ENCODE data around the gene CGB3.
"Not testable (repeated sequence)": the region's sequence is repeated elsewhere in the genome, so short reads cannot be mapped to it uniquely, and the experiment has no call there.

CGB3 gene

GRCh38 chr19:49042177-49042576 lies 18.0 kb upstream of the CGB3 start:
- no peak for DNase-seq

GRCh38 chr19:49039736-49040135 lies 15.6 kb upstream of the CGB3 start:
- not testable (repeated sequence) for DNase-seq

GRCh38 chr19:49038557-49039276 lies 14.6 kb upstream of the CGB3 start:
- not testable (repeated sequence) for DNase-seq

- DNase-seq = not testable (repeated sequence)
These were observed 14.0 kb upstream of the CGB3 start for GRCh38 chr19:49038111-49038510.

- DNase-seq = peak in 1 of 2 donors; percentile 48
These were observed 12.7 kb upstream of the CGB3 start, which contains the start of gene CGB1 for GRCh38 chr19:49036815-49037214. CGB1 (minus strand) TSS chr19:49036895; CDS start chr19:49036711, 184 bp downstream.

- DNase-seq = peak; percentile 17 to 30
These were observed 7.6 kb upstream of the CGB3 start, which contains the start of gene CGB2 for GRCh38 chr19:49031642-49032301. CGB2 (plus strand) TSS chr19:49031890; CDS start chr19:49032096, 206 bp downstream.

GRCh38 chr19:49030323-49030722 lies 6.2 kb upstream of the CGB3 start:
- DNase-seq = not testable (repeated sequence)

GRCh38 chr19:49029749-49030148 lies 5.6 kb upstream of the CGB3 start:
- not testable (repeated sequence) for DNase-seq

- not testable (repeated sequence) for DNase-seq
These were observed 4.6 kb upstream of the CGB3 start for GRCh38 chr19:49028686-49029085.

- not testable (repeated sequence) for DNase-seq
These were observed 1.5 kb upstream of the CGB3 start for GRCh38 chr19:49025599-49025998.

GRCh38 chr19:49025088-49025487 lies 955 bp upstream of the CGB3 start:
- not testable (repeated sequence) for DNase-seq

GRCh38 chr19:49022116-49022515 lies 2.0 kb downstream of the CGB3 start:
- DNase-seq = peak in 1 of 2 donors; percentile 3

GRCh38 chr19:49020931-49021895 lies 2.9 kb downstream of the CGB3 start:
- DNase-seq = peak; percentile 23 to 57

- no peak for DNase-seq
These were observed 3.8 kb downstream of the CGB3 start for GRCh38 chr19:49020342-49020741.

GRCh38 chr19:49019242-49019932 lies 4.7 kb downstream of the CGB3 start:
- DNase-seq = peak in 1 of 2 donors; percentile 47

GRCh38 chr19:49018388-49019241 lies 5.5 kb downstream of the CGB3 start:
- peak in 1 of 2 donors; percentile 3 for DNase-seq

- peak; percentile 18 to 45 for DNase-seq
These were observed 6.3 kb downstream of the CGB3 start for GRCh38 chr19:49017666-49018351.

- DNase-seq = no peak
These were observed 7.0 kb downstream of the CGB3 start, which contains the start of gene LHB for GRCh38 chr19:49017041-49017665. LHB (minus strand) TSS chr19:49017091; CDS start chr19:49017081, 10 bp downstream.

- DNase-seq = no peak
These were observed 7.9 kb downstream of the CGB3 start for GRCh38 chr19:49016067-49016839.
